Measurements from ENCODE around the gene PLD2.

Gene PLD2

DNA sequence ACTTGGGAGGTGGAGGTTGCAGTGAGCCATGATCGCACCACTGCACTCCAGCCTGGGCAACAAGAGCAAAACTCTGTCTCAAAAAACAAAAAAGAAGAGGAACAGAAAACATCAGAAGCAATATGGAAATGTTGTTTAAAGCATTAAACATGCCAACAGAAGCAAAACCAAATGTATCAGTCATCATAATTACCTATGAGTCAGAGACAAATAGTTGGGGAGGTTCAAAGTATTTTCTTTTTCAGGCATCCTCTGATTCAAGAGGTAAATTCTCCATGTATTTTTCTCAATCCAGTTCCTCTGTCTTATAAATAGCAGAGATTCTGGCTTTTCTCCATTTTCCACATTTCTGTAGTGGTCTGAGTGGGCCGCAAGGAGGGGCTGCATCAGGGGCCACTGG lies 37.3 kb upstream of the PLD2 start:
- no peak for DNase-seq (ENCODE audit: extremely low read depth, low read depth)
- TF ChIP-seq, protein P1, sequence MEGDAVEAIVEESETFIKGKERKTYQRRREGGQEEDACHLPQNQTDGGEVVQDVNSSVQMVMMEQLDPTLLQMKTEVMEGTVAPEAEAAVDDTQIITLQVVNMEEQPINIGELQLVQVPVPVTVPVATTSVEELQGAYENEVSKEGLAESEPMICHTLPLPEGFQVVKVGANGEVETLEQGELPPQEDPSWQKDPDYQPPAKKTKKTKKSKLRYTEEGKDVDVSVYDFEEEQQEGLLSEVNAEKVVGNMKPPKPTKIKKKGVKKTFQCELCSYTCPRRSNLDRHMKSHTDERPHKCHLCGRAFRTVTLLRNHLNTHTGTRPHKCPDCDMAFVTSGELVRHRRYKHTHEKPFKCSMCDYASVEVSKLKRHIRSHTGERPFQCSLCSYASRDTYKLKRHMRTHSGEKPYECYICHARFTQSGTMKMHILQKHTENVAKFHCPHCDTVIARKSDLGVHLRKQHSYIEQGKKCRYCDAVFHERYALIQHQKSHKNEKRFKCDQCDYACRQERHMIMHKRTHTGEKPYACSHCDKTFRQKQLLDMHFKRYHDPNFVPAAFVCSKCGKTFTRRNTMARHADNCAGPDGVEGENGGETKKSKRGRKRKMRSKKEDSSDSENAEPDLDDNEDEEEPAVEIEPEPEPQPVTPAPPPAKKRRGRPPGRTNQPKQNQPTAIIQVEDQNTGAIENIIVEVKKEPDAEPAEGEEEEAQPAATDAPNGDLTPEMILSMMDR (IDR thresholded peaks at IDR 0.05; ENCODE audit: low read depth, low read length): no peak

DNA sequence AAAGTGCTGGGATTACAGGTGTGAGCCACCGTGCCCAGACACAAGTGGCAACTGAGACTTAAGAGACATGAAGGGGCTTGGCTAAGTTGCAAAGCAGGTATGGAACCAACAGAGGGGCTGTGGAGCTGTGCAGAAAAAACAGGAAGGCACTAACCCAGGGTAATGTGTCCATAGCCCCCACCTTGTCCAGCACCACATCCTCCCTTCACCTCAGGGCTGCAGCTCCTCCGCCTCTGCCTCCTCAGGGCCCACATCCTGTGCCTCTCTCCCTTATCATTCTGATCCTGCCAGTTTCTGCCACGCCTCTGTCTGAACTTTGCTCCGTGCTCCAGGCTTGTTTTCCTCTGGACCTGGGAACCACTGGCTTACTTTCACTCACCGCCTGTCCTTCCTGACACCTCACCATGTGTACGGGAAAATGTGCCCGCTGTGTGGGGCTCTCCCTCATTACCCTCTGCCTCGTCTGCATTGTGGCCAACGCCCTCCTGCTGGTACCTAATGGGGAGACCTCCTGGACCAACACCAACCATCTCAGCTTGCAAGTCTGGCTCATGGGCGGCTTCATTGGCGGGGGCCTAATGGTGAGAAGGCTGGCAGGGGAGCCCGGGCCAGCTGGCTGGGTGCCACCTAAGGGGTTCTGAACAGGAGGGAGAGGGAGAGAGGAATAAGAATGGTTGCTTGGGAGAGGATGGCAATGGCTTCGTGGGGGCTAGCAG lies 35.3 kb upstream of the PLD2 start, which contains the start of gene TM4SF5:
Gene TM4SF5, plus strand, starts transcription at position 368 of the 716 bp plus-strand sequence. Its CDS starts 37 bp downstream, at position 405.
- TF ChIP-seq, protein P1 (IDR thresholded peaks at IDR 0.05; ENCODE audit: low read depth, low read length): no peak

DNA sequence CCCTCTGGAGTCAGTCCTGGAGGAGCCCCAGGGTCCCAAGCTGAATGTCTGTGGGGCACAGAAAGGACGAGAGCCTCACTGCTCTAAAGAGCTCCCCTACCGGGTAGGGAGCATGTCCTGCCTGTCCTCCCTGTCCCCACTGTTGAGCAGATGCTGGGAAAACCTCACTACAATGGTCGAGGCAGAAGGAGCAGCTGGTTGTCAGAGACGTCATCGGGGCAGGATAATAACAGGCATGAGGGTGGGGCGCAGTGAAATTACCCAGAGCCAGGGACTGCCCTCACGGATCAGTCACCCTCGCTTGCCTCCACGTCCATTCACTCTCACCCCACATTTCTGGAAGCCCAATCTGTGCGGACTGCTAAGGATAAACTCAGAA lies 34.7 kb upstream of the PLD2 start:
- no peak for DNase-seq (ENCODE audit: extremely low read depth, low read depth)
- TF ChIP-seq, protein P1 (IDR thresholded peaks at IDR 0.05; ENCODE audit: low read depth, low read length): no peak

More for the DNA sequence above, 35.3 kb upstream of the PLD2 start, which contains the start of gene TM4SF5:
- no peak for DNase-seq (ENCODE audit: extremely low read depth, low read depth)

DNA sequence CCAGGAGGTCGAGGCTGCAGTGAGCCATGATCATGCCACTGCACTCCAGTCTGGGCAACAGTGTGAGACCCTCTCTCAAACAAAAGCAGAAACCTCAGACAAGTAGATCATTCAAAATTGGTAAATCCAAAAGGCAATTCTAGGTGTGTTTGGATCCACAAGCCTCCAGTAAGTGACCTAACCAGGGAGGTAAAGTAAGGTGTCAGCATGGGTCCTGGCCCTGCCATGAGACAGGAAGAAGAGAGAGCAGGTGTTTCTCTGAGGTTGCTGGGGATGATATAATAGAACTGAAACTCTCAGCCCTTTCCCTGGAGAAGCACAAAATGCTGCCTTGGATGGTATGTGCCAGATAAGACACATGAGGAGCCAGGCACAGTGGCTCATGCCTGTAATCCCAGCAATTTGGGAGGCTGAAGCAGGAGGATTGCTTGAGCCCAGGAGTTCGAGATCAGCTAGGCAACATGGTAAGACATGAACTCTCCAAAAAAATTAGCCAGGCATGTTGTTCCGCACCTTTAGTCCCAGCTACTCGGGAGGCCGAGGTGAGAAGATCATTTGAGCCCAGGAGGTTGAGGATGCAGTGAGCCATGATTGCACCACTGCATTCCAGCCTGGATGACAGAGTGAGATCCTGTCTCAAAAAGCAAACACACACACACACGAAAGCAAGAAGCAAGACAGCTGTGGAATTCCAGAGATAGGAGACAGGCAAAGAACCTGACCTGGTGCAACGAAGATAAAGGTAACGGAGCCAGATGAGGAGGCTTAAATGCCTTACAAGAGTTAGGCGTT lies 28.8 kb upstream of the PLD2 start:
- TF ChIP-seq, protein P1 (IDR thresholded peaks at IDR 0.05; ENCODE audit: low read depth, low read length): no peak
- DNase-seq (ENCODE audit: extremely low read depth, low read depth): no peak

DNA sequence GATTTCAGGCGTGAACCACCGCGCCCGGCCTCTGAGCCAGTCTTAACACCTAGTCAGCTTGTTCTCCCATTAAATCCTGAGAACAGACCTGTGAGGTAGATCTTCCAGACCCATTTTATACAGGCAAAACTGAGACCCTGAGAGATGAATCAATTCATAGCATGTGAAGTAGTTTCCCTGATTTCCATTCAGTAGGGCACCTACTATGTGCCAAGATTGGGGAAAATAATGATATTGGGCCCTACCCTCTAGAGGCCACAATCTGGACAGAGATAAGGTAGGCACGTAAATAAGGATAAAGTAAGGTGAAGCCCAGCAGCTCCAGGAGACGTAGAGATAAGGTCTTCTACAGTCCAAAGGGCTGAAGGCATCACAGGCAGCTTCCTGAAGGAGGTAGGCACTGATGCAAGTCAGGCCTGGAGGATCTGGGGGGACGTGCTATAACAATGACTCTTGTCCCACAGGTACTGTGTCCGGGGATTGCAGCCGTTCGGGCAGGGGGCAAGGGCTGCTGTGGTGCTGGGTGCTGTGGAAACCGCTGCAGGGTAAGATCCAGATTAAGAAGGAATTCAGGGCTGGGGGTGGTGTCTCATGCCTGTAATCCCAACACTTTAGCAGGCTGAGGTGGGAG lies 26.5 kb upstream of the PLD2 start:
- DNase-seq (ENCODE audit: extremely low read depth, low read depth): no peak
- TF ChIP-seq, protein P1 (IDR thresholded peaks at IDR 0.05; ENCODE audit: low read depth, low read length): no peak

DNA sequence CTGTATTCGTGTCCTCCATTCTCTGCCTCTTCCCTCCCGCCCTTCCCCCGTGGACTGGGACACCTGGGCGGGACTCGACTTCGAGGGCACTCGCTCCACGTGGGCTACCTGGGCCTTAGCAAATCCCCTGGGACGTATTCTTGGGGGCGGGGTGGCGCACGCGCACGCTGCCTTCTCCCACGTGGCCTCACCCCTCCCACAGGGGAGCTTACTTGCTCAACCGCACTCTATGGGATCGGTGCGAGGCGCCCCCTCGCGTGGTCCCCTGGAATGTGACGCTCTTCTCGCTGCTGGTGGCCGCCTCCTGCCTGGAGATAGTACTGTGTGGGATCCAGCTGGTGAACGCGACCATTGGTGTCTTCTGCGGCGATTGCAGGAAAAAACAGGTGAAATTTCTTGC lies 24.3 kb upstream of the PLD2 start:
- DNase-seq (ENCODE audit: extremely low read depth, low read depth): no peak
- TF ChIP-seq, protein P1 (IDR thresholded peaks at IDR 0.05; ENCODE audit: low read depth, low read length): no peak
